Activated T-cell treated with anti-CD3 and anti-CD28 coated beads for 1 hour (primary cell): ENCODE data around the gene CDC42BPA.

Experiments used
- DNase-seq: peaks from one replicate; pipeline ENCODE4 v3.0.0-alpha.2; 2020; ENCODE audit warnings: low read depth

Gene CDC42BPA

GRCh38 chr1:226946841-226947240 is 371.5 kb downstream of the CDC42BPA start:
- no peak for DNase-seq

- no peak for DNase-seq
These were observed 372.0 kb downstream of the CDC42BPA start for GRCh38 chr1:226946285-226946684.

- no peak for DNase-seq
These were observed 372.4 kb downstream of the CDC42BPA start for GRCh38 chr1:226945858-226946245.

- no peak for DNase-seq
These were observed 373.0 kb downstream of the CDC42BPA start for GRCh38 chr1:226945106-226945857.

GRCh38 chr1:226943927-226944326 is 374.4 kb downstream of the CDC42BPA start:
- DNase-seq: no peak

- no peak for DNase-seq
These were observed 375.1 kb downstream of the CDC42BPA start for GRCh38 chr1:226943156-226943555.

- no peak for DNase-seq
These were observed 375.9 kb downstream of the CDC42BPA start for GRCh38 chr1:226942392-226942791.

- no peak for DNase-seq
These were observed 377.6 kb downstream of the CDC42BPA start for GRCh38 chr1:226940806-226941067.

- peak; percentile 97 for DNase-seq
These were observed 378.1 kb downstream of the CDC42BPA start, which contains the start of gene COQ8A for GRCh38 chr1:226940029-226940805. COQ8A (plus strand) TSS chr1:226940294; CDS start chr1:226961386, 21,092 bp downstream.
